HL-60 (cell line): Measurements from ENCODE around the gene RBM12.

Experiments
- DNase-seq, 2 experiments: peaks; one replicate each; pipeline ENCODE4 v3.0.0-alpha.2; 2010 to 2020; ENCODE audit warnings: low read depth in 1 of 2, low spot score in 1 of 2
- H3K27ac ChIP-seq: fragments of 250-450 bp; sonication (Bioruptor Pico); replicated peaks from 2 replicates; pipeline ENCODE4 v1.5.1; 2020; ENCODE audit warnings: mild to moderate bottlenecking, moderate library complexity
- H3K27me3 ChIP-seq: fragments of 250-450 bp; sonication (Bioruptor Pico); 2 replicates; pipeline ENCODE4 v1.5.1; 2021; ENCODE audit warnings: mild to moderate bottlenecking, moderate library complexity; ENCODE audit not compliant: insufficient read depth, poor library complexity, severe bottlenecking
- H3K4me3 ChIP-seq: replicated peaks from 2 replicates; pipeline ENCODE4 v1.5.1; 2011; ENCODE audit warnings: mild to moderate bottlenecking, control low read depth, low read length; ENCODE audit not compliant: insufficient read depth
- CTCF ChIP-seq: IDR thresholded peaks from one replicate; pipeline ENCODE4 v1.5.1; 2011; ENCODE audit warnings: low read length, control low read depth, inconsistent platforms; ENCODE audit not compliant: insufficient read depth
- GABPA ChIP-seq: IDR thresholded peaks from 2 replicates; pipeline ENCODE4 v1.6.1; 2012; ENCODE audit warnings: low read depth
- POLR2AphosphoS5 ChIP-seq: IDR thresholded peaks from 2 replicates; pipeline ENCODE4 v1.6.1; 2012; ENCODE audit warnings: low read depth
- SPI1 ChIP-seq: IDR thresholded peaks from 2 replicates; pipeline ENCODE4 v1.6.1; 2012; ENCODE audit warnings: low read depth, mild to moderate bottlenecking, borderline replicate concordance
- TF ChIP-seq, protein P1 (sequence below): IDR thresholded peaks from 2 replicates; pipeline ENCODE4 v1.6.1; 2012; ENCODE audit warnings: low read depth; ENCODE audit not compliant: insufficient replicate concordance

Gene RBM12

DNA sequence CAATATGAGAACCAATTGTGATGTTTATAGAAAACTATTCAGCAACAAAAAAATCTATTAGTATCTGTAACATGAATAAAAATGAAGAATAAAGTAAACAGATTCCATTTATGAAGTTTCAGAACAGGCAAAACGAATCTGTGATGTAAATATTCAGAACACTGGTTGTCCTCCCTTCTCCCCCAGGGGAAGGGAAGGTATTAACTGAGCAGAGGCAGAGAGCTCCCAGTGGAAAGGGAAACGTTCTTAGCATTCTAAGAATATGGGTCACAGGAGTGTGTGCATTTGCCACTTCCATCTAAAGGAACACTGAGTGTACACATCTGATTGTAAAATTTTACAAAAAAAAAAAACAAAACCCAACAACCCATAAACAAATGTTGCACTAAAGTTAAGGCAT, 25.9 kb downstream of the RBM12 start:
- Histone ChIP-seq H3K27ac (no peak overlapping the region), H3K27me3 (no peaks in the 10 kb centered on the region), H3K4me3 (no peak overlapping the region)
- TF ChIP-seq, protein P1, sequence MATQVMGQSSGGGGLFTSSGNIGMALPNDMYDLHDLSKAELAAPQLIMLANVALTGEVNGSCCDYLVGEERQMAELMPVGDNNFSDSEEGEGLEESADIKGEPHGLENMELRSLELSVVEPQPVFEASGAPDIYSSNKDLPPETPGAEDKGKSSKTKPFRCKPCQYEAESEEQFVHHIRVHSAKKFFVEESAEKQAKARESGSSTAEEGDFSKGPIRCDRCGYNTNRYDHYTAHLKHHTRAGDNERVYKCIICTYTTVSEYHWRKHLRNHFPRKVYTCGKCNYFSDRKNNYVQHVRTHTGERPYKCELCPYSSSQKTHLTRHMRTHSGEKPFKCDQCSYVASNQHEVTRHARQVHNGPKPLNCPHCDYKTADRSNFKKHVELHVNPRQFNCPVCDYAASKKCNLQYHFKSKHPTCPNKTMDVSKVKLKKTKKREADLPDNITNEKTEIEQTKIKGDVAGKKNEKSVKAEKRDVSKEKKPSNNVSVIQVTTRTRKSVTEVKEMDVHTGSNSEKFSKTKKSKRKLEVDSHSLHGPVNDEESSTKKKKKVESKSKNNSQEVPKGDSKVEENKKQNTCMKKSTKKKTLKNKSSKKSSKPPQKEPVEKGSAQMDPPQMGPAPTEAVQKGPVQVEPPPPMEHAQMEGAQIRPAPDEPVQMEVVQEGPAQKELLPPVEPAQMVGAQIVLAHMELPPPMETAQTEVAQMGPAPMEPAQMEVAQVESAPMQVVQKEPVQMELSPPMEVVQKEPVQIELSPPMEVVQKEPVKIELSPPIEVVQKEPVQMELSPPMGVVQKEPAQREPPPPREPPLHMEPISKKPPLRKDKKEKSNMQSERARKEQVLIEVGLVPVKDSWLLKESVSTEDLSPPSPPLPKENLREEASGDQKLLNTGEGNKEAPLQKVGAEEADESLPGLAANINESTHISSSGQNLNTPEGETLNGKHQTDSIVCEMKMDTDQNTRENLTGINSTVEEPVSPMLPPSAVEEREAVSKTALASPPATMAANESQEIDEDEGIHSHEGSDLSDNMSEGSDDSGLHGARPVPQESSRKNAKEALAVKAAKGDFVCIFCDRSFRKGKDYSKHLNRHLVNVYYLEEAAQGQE = no peak
- no peak for TF ChIP-seq GABPA
- TF ChIP-seq POLR2AphosphoS5 = no peak
- no peak for TF ChIP-seq CTCF
- TF ChIP-seq SPI1 = no peak
- no peak for DNase-seq

- Histone ChIP-seq H3K4me3 (no peak overlapping the region), H3K27ac (no peak overlapping the region), H3K27me3 (no peaks in the 10 kb centered on the region)
- DNase-seq = no peak
- no peak for TF ChIP-seq GABPA
- no peak for TF ChIP-seq CTCF
- no peak for TF ChIP-seq POLR2AphosphoS5
- TF ChIP-seq SPI1 = no peak
- TF ChIP-seq, protein P1 = no peak
These were observed 27.4 kb downstream of the RBM12 start for GRCh38 chr20:35637276-35637675.

- H3K4me3 ChIP-seq = no peak overlapping the region
- DNase-seq = no peak
- no peaks in the 10 kb centered on the region for H3K27me3 ChIP-seq
- no peak overlapping the region for H3K27ac ChIP-seq
- TF ChIP-seq GABPA = no peak
- TF ChIP-seq, protein P1 = no peak
- no peak for TF ChIP-seq CTCF
- no peak for TF ChIP-seq POLR2AphosphoS5
- no peak for TF ChIP-seq SPI1
These were observed 28.6 kb downstream of the RBM12 start for GRCh38 chr20:35636095-35636494.
